ENCODE data around the gene GAS2L1.
"Not testable (repeated sequence)": the region's sequence is repeated elsewhere in the genome, so short reads cannot be mapped to it uniquely, and the experiment has no call there.

Gene GAS2L1

GRCh38 chr22:29342177-29342576, 35.7 kb downstream of the GAS2L1 start:
- DNase-seq (ENCODE audit: low spot score) = no peak

GRCh38 chr22:29342577-29343312, 36.3 kb downstream of the GAS2L1 start:
- DNase-seq (ENCODE audit: low spot score) = peak; percentile 9

- no peak for DNase-seq (ENCODE audit: low spot score)
Observed at GRCh38 chr22:29343313-29343805, 36.9 kb downstream of the GAS2L1 start.

- DNase-seq (ENCODE audit: low spot score) = no peak
Observed at GRCh38 chr22:29344137-29344536, 37.7 kb downstream of the GAS2L1 start.

- not testable (repeated sequence) for DNase-seq (ENCODE audit: low spot score)
Observed at GRCh38 chr22:29344889-29345288, 38.4 kb downstream of the GAS2L1 start.

- no peak for DNase-seq (ENCODE audit: low spot score)
Observed at GRCh38 chr22:29345932-29346331, 39.5 kb downstream of the GAS2L1 start.

- DNase-seq (ENCODE audit: low spot score) = no peak
Observed at GRCh38 chr22:29346659-29347058, 40.2 kb downstream of the GAS2L1 start.

GRCh38 chr22:29348041-29348440, 41.6 kb downstream of the GAS2L1 start:
- DNase-seq (ENCODE audit: low spot score) = no peak

- DNase-seq (ENCODE audit: low spot score) = no peak
Observed at GRCh38 chr22:29348956-29349355, 42.5 kb downstream of the GAS2L1 start.

GRCh38 chr22:29351042-29351441, 44.6 kb downstream of the GAS2L1 start:
- DNase-seq (ENCODE audit: low spot score) = no peak

GRCh38 chr22:29351891-29352290, 45.4 kb downstream of the GAS2L1 start:
- no peak for DNase-seq (ENCODE audit: low spot score)

GRCh38 chr22:29352778-29353177, 46.3 kb downstream of the GAS2L1 start:
- no peak for DNase-seq (ENCODE audit: low spot score)

GRCh38 chr22:29353286-29353685, 46.8 kb downstream of the GAS2L1 start:
- DNase-seq (ENCODE audit: low spot score) = no peak

- no peak for DNase-seq (ENCODE audit: low spot score)
Observed at GRCh38 chr22:29353860-29354259, 47.4 kb downstream of the GAS2L1 start.

GRCh38 chr22:29357193-29357890, 50.9 kb downstream of the GAS2L1 start:
- not testable (repeated sequence) for DNase-seq (ENCODE audit: low spot score)

- DNase-seq (ENCODE audit: low spot score) = peak; percentile 55
Observed at GRCh38 chr22:29359469-29359868, 53.0 kb downstream of the GAS2L1 start.
